ENCODE results near the gene CD2BP2. TPM values are rescaled to one million over a fixed set of nuclear protein-coding genes. Genes with fewer than 3 reads are reported as not detected.
A peak's percentile ranks its signal among the peaks of the same experiment; 100 is the strongest.

Gene CD2BP2
- total and polyA plus RNA-seq, 9 of the 15 experiments (the other 6 are each of a cell fraction or from before 2014, with no cell fraction given): 3.9 to 51.1 (median 32.8) TPM

- TF ChIP-seq ZSCAN29 (IDR thresholded peaks at IDR 0.05) (peak; percentile 28; the same call in 1 of the 2 replicates), BRF1 (IDR thresholded peaks at IDR 0.05; ENCODE audit: borderline replicate concordance, extremely low read depth, insufficient read length) (no peak), ZEB2 (IDR thresholded peaks at IDR 0.05) (no peak), NFATC3 (IDR thresholded peaks at IDR 0.05) (no peak), FOXJ3 (CRISPR knock-in tag; IDR thresholded peaks at IDR 0.05) (no peak), MTA3 (IDR thresholded peaks at IDR 0.05; ENCODE audit: borderline replicate concordance) (no peak), HDAC2 (IDR thresholded peaks at IDR 0.05) (no peak; the same call in 1 of the 2 replicates), E4F1 (CRISPR knock-in tag; IDR thresholded peaks at IDR 0.05; ENCODE audit: borderline replicate concordance) (no peak), RFX1 (IDR thresholded peaks at IDR 0.05) (no peak), FOXA3 (CRISPR knock-in tag; conservative IDR thresholded peaks at IDR 0.05 in 1 of 2, IDR thresholded peaks at IDR 0.05 in 1 of 2) (no peak), CLOCK (CRISPR knock-in tag; IDR thresholded peaks at IDR 0.05; ENCODE audit: borderline replicate concordance) (no peak), PYGO2 (tag; IDR thresholded peaks at IDR 0.05) (no peak), HIVEP1 (CRISPR knock-in tag; IDR thresholded peaks at IDR 0.05) (peak; percentile 8; the same call in 1 of the 2 replicates), SRSF1 (IDR thresholded peaks at IDR 0.05; ENCODE audit: low read depth, low read length) (no peak), ELK1 (CRISPR knock-in tag; IDR thresholded peaks at IDR 0.05) (no peak), ILK (tag; IDR thresholded peaks at IDR 0.05; ENCODE audit: borderline replicate concordance, low read depth) (no peak), GATAD2B (IDR thresholded peaks at IDR 0.05; ENCODE audit: borderline replicate concordance) (no peak), ZNF274 (IDR thresholded peaks at IDR 0.05; ENCODE audit: borderline replicate concordance, low read depth, low read length) (no peak), HMGN3 (IDR thresholded peaks at IDR 0.05; ENCODE audit: borderline replicate concordance, extremely low read depth, insufficient read length, low read depth, low read length) (no peak), PBX2 (CRISPR knock-in tag; IDR thresholded peaks at IDR 0.05; ENCODE audit: low read depth) (no peak), PBX2 (tag; conservative IDR thresholded peaks at IDR 0.05; ENCODE audit: low read depth) (no peak)
Observed at GRCh38 chr16:30377812-30378235, 22.7 kb upstream of the CD2BP2 start (continued).
